HAP-1 (cell line): ENCODE results near the gene B3GNT3.
"Not testable (repeated sequence)": the region's sequence is repeated elsewhere in the genome, so short reads cannot be mapped to it uniquely, and the experiment has no call there.

ENCODE experiments used
- DNase-seq, 2 experiments: peaks; one replicate each; pipeline ENCODE4 v3.0.0-alpha.2; 2016 to 2020; ENCODE audit warnings: low spot score in 2 of 2
- H3K27me3 ChIP-seq: fragments of 250-450 bp; sonication (Bioruptor Pico); 2 replicates; pipeline ENCODE4 v1.5.1; 2020; ENCODE audit warnings: low read depth, mild to moderate bottlenecking, moderate library complexity
- H3K36me3 ChIP-seq: fragments of 250-450 bp; sonication (Bioruptor Pico); replicated peaks from 2 replicates; pipeline ENCODE4 v1.5.1; 2020; ENCODE audit warnings: mild to moderate bottlenecking
- H3K4me1 ChIP-seq: fragments of 250-450 bp; sonication (Bioruptor Pico); 2 replicates; pipeline ENCODE4 v1.5.1; 2020; ENCODE audit warnings: mild to moderate bottlenecking
- H3K4me3 ChIP-seq: fragments of 250-450 bp; sonication (Bioruptor Pico); 2 replicates; pipeline ENCODE4 v1.5.1; 2020; ENCODE audit warnings: mild to moderate bottlenecking, moderate library complexity
- H3K9me3 ChIP-seq: fragments of 250-450 bp; sonication (Bioruptor Pico); 2 replicates; pipeline ENCODE4 v1.5.1; 2020; ENCODE audit warnings: mild to moderate bottlenecking, moderate library complexity
- in situ Hi-C: fragments of 300-500 bp; cut with MboI; formaldehyde crosslinking; loops from 3 replicates; pipeline ENCODE4 v1.14.3; 2020; ENCODE audit warnings: low sequenced_read_pairs, inconsistent platforms, mixed read lengths

The B3GNT3 gene

GRCh38 chr19:17778251-17778967 is 16.5 kb upstream of the B3GNT3 start:
- Histone ChIP-seq H3K4me1 (no peaks in the 10 kb centered on the region), H3K27me3 (no peaks in the 10 kb centered on the region), H3K36me3 (no peaks in the 10 kb centered on the region), H3K9me3 (no peaks in the 10 kb centered on the region), H3K4me3 (no peak overlapping the region)
- DNase-seq, result peak; percentile 29 to 87
- in situ Hi-C loops, result no loop called here

- DNase-seq, result peak; percentile 24 to 71
- Histone ChIP-seq H3K4me1 (no peaks in the 10 kb centered on the region), H3K27me3 (no peaks in the 10 kb centered on the region), H3K4me3 (no peak overlapping the region), H3K36me3 (no peaks in the 10 kb centered on the region), H3K9me3 (no peaks in the 10 kb centered on the region)
- in situ Hi-C loops, result no loop called here
These were observed 15.7 kb upstream of the B3GNT3 start for GRCh38 chr19:17778968-17779929.

GRCh38 chr19:17780781-17781180 is 14.2 kb upstream of the B3GNT3 start:
- H3K4me1 ChIP-seq, result no peaks in the 10 kb centered on the region
- H3K36me3 ChIP-seq, result 0 out of 2 replicates have a peak, but pooled peaks cover 3% of the 10 kb centered on the region
- in situ Hi-C loops, result no loop called here

GRCh38 chr19:17783721-17784120 is 11.2 kb upstream of the B3GNT3 start:
- in situ Hi-C loops, DNase-seq, H3K4me1 ChIP-seq, H3K9me3 ChIP-seq, H3K4me3 ChIP-seq, H3K36me3 ChIP-seq, H3K27me3 ChIP-seq: not testable (repeated sequence)

More at GRCh38 chr19:17780781-17781180, 14.2 kb upstream of the B3GNT3 start:
- Histone ChIP-seq H3K27me3 (no peaks in the 10 kb centered on the region), H3K9me3 (no peaks in the 10 kb centered on the region), H3K4me3 (no peak overlapping the region)
- no peak for DNase-seq

GRCh38 chr19:17784201-17785008 is 10.5 kb upstream of the B3GNT3 start:
- Histone ChIP-seq H3K27me3 (no peaks in the 10 kb centered on the region), H3K9me3 (no peaks in the 10 kb centered on the region), H3K4me3 (no peak overlapping the region), H3K4me1 (no peaks in the 10 kb centered on the region), H3K36me3 (0 out of 2 replicates have a peak, but pooled peaks cover 3% of the 10 kb centered on the region)
- DNase-seq, result peak; percentile 59 to 87
- in situ Hi-C loops, result no loop called here

- Histone ChIP-seq H3K4me3 (no peak overlapping the region), H3K4me1 (peaks cover 7% of the 10 kb centered on the region), H3K27me3 (no peaks in the 10 kb centered on the region), H3K36me3 (0 out of 2 replicates have a peak, but pooled peaks cover 3% of the 10 kb centered on the region), H3K9me3 (no peaks in the 10 kb centered on the region)
- in situ Hi-C loops, result no loop called here
- no peak for DNase-seq
These were observed 7.5 kb upstream of the B3GNT3 start for GRCh38 chr19:17787274-17787913.

GRCh38 chr19:17788632-17789031 is 6.3 kb upstream of the B3GNT3 start:
- Histone ChIP-seq H3K4me3 (no peak overlapping the region), H3K9me3 (no peaks in the 10 kb centered on the region), H3K4me1 (peaks cover 7% of the 10 kb centered on the region), H3K36me3 (0 out of 2 replicates have a peak, but pooled peaks cover 3% of the 10 kb centered on the region), H3K27me3 (no peaks in the 10 kb centered on the region)
- in situ Hi-C loops, result no loop called here
- no peak for DNase-seq

- DNase-seq, result no peak
- peaks cover 9% of the 10 kb centered on the region for H3K27me3 ChIP-seq
- no peaks in the 10 kb centered on the region for H3K9me3 ChIP-seq
- no peak overlapping the region for H3K4me3 ChIP-seq
- no peaks in the 10 kb centered on the region for H3K36me3 ChIP-seq
- H3K4me1 ChIP-seq, result peaks cover 13% of the 10 kb centered on the region
- in situ Hi-C loops, result no loop called here
These were observed 4.7 kb upstream of the B3GNT3 start for GRCh38 chr19:17790059-17790780.

- Histone ChIP-seq H3K4me3 (no peak overlapping the region), H3K36me3 (no peaks in the 10 kb centered on the region), H3K4me1 (peaks cover 13% of the 10 kb centered on the region), H3K9me3 (no peaks in the 10 kb centered on the region), H3K27me3 (peaks cover 13% of the 10 kb centered on the region)
- in situ Hi-C loops, result no loop called here
- DNase-seq, result no peak
These were observed 567 bp upstream of the B3GNT3 start for GRCh38 chr19:17794412-17794730.

- Histone ChIP-seq H3K9me3 (no peaks in the 10 kb centered on the region), H3K36me3 (no peaks in the 10 kb centered on the region), H3K4me3 (peak overlapping the region; percentile 24), H3K4me1 (peaks cover 13% of the 10 kb centered on the region), H3K27me3 (peaks cover 14% of the 10 kb centered on the region)
- no peak for DNase-seq
- in situ Hi-C loops, result no loop called here
These were observed 538 bp downstream of the B3GNT3 start for GRCh38 chr19:17795495-17795856.

GRCh38 chr19:17796013-17796837 is 1.3 kb downstream of the B3GNT3 start:
- Histone ChIP-seq H3K4me3 (no peak overlapping the region), H3K36me3 (no peaks in the 10 kb centered on the region), H3K9me3 (no peaks in the 10 kb centered on the region), H3K27me3 (peaks cover 17% of the 10 kb centered on the region), H3K4me1 (peaks cover 13% of the 10 kb centered on the region)
- in situ Hi-C loops, result no loop called here
- DNase-seq, result no peak

- Histone ChIP-seq H3K4me3 (no peak overlapping the region), H3K27me3 (peaks cover 18% of the 10 kb centered on the region), H3K4me1 (peaks cover 8% of the 10 kb centered on the region), H3K36me3 (no peaks in the 10 kb centered on the region), H3K9me3 (no peaks in the 10 kb centered on the region)
- in situ Hi-C loops, result no loop called here
- no peak for DNase-seq
These were observed 2.0 kb downstream of the B3GNT3 start for GRCh38 chr19:17796838-17797423.
